ENCODE results near the gene TIMM21. TPM values are rescaled to one million over a fixed set of nuclear protein-coding genes. Genes with fewer than 3 reads are reported as not detected.

The TIMM21 gene
- total RNA-seq, 4 donors from 2014 or later, result 16.9 to 28.9 (median 23.2) TPM

DNA sequence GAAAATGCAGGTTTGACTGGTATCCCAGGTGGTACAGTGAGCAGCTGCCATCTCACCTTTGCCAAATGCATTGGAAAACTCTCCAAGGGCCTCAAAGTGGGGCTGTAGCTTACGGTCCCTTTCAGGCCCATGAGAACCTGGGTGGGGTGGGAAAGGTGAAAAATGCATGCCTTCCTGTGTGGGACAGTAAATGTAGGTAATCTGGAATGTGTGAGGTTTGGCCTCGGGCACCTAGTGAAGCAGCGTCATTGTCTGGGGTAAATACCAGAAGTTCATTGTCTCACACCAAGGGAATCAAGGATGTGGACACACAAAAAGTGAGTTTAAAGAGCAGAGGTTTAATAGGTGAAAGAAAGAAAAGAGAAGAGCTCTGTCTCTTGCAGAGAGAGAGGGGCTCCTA is 36.6 kb downstream of the TIMM21 start:
- H3K4me3 ChIP-seq (ENCODE audit: low read depth, poor library complexity, severe bottlenecking), result no peak overlapping the region
- WGBS, 2 donors, result 40 to 42% methylated on average over 3 of the region's 3 CpGs
- TF ChIP-seq POLR2A (IDR thresholded peaks at IDR 0.05), result no peak
- TF ChIP-seq, protein P1, sequence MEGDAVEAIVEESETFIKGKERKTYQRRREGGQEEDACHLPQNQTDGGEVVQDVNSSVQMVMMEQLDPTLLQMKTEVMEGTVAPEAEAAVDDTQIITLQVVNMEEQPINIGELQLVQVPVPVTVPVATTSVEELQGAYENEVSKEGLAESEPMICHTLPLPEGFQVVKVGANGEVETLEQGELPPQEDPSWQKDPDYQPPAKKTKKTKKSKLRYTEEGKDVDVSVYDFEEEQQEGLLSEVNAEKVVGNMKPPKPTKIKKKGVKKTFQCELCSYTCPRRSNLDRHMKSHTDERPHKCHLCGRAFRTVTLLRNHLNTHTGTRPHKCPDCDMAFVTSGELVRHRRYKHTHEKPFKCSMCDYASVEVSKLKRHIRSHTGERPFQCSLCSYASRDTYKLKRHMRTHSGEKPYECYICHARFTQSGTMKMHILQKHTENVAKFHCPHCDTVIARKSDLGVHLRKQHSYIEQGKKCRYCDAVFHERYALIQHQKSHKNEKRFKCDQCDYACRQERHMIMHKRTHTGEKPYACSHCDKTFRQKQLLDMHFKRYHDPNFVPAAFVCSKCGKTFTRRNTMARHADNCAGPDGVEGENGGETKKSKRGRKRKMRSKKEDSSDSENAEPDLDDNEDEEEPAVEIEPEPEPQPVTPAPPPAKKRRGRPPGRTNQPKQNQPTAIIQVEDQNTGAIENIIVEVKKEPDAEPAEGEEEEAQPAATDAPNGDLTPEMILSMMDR (IDR thresholded peaks at IDR 0.05), result no peak
- intact Hi-C loops (cut with DNase I; ENCODE audit: low total_unique reads), result no loop called here
- DNase-seq (ENCODE audit: low spot score in 2 of 2), result no peak

DNA sequence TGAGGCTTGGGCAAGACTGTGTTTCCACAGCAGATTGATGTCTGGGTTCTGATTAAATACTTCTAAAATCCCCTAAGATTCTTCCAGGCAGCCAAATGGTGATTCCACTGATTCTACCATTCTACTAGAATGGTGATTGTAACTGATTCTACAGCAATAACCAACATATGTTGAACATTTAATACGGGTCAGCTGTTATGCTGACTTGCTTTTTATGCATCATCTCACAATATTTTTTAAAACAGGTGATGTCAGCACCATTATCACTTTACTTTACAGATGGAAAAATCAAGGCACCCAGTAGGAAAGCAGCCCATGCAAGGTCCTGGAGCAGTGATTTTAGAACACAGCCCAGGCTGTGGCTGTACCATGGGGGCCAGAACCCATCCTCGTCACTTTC is 37.5 kb downstream of the TIMM21 start:
- no peak overlapping the region for H3K4me3 ChIP-seq (ENCODE audit: low read depth, poor library complexity, severe bottlenecking)

DNA sequence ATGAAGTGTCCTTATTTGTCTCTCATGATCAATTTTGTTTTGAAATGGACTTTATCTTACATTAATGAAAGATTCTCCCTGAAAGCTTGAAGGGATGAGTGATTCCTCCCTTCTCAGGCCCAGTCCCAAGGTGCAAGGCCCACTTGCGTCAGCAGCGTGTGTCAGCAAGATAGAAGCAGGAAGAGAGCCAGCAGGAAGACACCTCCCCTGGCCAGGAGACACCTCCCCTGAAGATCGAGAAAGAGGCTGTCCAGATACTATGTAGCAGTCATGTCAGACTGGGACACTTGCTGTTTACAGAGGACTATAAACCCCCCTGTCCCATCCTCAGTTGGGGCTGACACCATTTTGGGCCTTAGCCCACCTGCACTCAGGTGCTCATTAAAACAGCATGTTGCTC is 38.3 kb downstream of the TIMM21 start:
- H3K4me3 ChIP-seq (ENCODE audit: low read depth, poor library complexity, severe bottlenecking), result no peak overlapping the region
- intact Hi-C loops (cut with DNase I; ENCODE audit: low total_unique reads), result no loop called here
- 58 to 71% methylated on average over 3 of the region's 3 CpGs for WGBS, 2 donors
- TF ChIP-seq POLR2A (IDR thresholded peaks at IDR 0.05), result no peak
- TF ChIP-seq, protein P1 (IDR thresholded peaks at IDR 0.05), result no peak
- no peak for DNase-seq (ENCODE audit: low spot score in 2 of 2)

More for the DNA sequence above, 37.5 kb downstream of the TIMM21 start:
- intact Hi-C loops (cut with DNase I; ENCODE audit: low total_unique reads), result no loop called here
- no peak for DNase-seq (ENCODE audit: low spot score in 2 of 2)
- TF ChIP-seq, protein P1 (IDR thresholded peaks at IDR 0.05), result no peak
- WGBS, 2 donors, result 76 to 81% methylated on average over 2 of the region's 2 CpGs

DNA sequence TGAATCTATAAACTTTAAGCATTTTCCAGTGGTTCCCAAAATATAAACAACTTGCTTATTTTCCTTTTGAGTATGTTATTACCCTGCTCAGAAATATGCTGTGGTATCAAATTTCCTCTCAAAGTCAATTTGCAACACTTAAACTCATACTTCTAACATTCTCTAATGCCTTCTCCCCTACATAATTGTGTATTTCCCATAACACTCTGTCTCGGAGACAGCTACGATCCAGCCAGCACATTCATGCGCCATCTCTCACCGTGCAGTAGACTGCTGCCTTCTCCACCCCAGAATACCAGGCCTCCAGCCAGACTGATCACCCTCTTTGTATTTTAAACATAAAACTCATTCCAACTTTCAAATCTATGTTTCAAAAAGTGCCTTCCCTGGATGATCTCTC is 41.8 kb downstream of the TIMM21 start:
- TF ChIP-seq, protein P1 (IDR thresholded peaks at IDR 0.05), result no peak
- no peak for TF ChIP-seq POLR2A (IDR thresholded peaks at IDR 0.05)
- 49 to 54% methylated on average over 4 of the region's 4 CpGs for WGBS, 2 donors
- no peak for DNase-seq (ENCODE audit: low spot score in 2 of 2)
- no peak overlapping the region for H3K4me3 ChIP-seq (ENCODE audit: low read depth, poor library complexity, severe bottlenecking)
- intact Hi-C loops (cut with DNase I; ENCODE audit: low total_unique reads), result no loop called here

DNA sequence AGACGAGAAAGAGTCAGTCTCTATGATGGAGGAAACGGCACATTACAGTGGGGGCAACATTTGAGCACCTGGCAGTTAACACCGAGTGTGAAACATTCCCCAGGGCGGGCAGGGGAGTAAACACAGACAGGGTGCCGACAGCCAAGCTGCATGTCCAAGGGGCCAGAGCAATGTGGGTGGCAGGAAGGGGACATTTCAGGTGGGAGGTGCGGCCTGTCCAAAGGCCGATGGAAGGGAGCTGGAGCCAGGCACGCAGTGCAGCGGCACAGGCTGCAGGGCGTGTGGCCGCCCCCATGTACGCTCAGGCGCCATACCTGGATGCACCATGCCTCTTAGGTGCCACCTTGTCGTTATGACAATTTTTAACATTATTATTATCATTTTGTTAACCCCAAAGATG is 43.3 kb downstream of the TIMM21 start:
- H3K4me3 ChIP-seq (ENCODE audit: low read depth, poor library complexity, severe bottlenecking), result no peak overlapping the region
- no peak for TF ChIP-seq POLR2A (IDR thresholded peaks at IDR 0.05)
- TF ChIP-seq, protein P1 (IDR thresholded peaks at IDR 0.05), result no peak
- 87 to 88% methylated on average over 13 to 14 of the region's 14 CpGs for WGBS, 2 donors
- intact Hi-C loops (cut with DNase I; ENCODE audit: low total_unique reads), result no loop called here
- no peak for DNase-seq (ENCODE audit: low spot score in 2 of 2)

DNA sequence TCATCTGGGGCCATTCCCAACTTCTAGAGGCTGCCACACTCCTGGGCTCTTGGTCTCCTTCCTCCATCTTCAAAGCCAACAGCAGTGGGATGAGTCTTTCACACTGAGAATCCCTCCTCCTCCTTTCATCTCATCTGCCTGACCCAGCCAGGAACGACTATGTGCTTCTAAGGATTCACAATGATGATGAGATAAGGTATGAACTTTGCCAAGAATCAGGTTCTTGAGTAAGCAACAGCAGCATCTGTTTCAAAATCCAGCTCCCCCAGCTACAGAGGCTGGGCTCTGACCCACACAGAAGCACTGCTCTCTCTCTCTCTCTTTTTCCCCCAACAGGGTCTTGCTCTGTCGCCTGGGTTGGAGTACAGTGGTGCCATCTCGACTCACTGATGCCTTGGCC is 46.4 kb downstream of the TIMM21 start:
- TF ChIP-seq POLR2A (IDR thresholded peaks at IDR 0.05), result no peak
- TF ChIP-seq, protein P1 (IDR thresholded peaks at IDR 0.05), result no peak
- 53 to 62% methylated on average over 3 of the region's 3 CpGs for WGBS, 2 donors
- intact Hi-C loops (cut with DNase I; ENCODE audit: low total_unique reads), result loop anchor here (5.0 kb wide), 1 partner anchor 148 kb away; no protein-coding TSS in a partner anchor
- H3K4me3 ChIP-seq (ENCODE audit: low read depth, poor library complexity, severe bottlenecking), result no peak overlapping the region
- DNase-seq (ENCODE audit: low spot score in 2 of 2), result no peak

Measured in lower leg skin (tissue), 4 donors.